B cell (primary cell): ENCODE measurements around the gene UPF3B.

Experiments used
- CTCF ChIP-seq: fragments of 200-600 bp; IDR thresholded peaks from one replicate; pipeline ENCODE4 v1.8.0; 2022; ENCODE audit warnings: antibody characterized with exemption, mild to moderate bottlenecking
- EZH2 ChIP-seq: IDR thresholded peaks from 2 replicates; pipeline ENCODE4 v1.6.1; 2012; ENCODE audit warnings: borderline replicate concordance, low read depth, mild to moderate bottlenecking, moderate library complexity, low read length; ENCODE audit not compliant: insufficient read depth, poor library complexity, severe bottlenecking

DNA sequence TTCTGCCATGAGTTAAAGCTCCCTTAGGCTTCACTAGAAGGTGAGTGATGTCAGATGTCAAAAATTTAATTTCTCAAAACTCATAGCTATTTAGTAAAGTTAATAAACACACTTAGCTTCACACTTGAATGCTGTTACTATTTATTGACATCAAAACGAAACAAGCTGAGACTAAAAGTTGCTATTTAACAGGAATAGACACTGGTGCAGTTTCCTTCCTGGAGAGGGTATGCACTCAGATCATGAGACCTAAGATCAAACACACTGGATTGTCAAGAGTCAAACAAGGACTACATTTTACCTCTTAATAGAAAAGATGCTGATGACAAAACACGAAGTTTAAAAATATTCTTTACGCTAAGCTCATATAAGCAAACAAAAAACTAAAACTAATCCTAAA, 18.9 kb downstream of the UPF3B start:
- TF ChIP-seq CTCF: no peak
- no peak for TF ChIP-seq EZH2
